ENCODE measurements around the gene TLE3. TPM values are rescaled to one million over a fixed set of nuclear protein-coding genes. Genes with fewer than 3 reads are reported as not detected.

Gene TLE3
- total RNA-seq, 2 experiments from 2014 or later, result 159 to 167 TPM

DNA sequence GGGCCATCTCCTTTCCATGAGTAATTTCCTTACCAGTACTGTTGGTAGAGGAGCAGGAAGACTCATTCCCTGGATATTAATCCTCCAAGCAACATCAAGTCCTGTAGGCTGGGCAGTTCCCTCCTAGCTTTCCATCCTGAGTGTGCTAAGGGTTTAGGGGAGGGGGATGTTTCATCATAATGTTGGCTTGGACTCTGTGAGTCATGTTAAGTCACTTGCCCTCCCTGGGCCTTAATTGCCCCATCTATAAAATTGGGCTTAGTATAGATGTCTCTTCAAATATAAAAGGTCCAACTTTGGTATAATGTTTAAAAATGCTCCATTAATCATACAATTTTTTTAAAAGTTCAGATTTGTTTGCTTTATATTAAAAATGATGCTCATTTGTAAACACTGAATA, 52.7 kb downstream of the TLE3 start:
- peaks cover 48% of the 10 kb centered on the region for H3K36me3 Mint-ChIP-seq (ENCODE audit: low read depth)
- H3K9me3 ChIP-seq (ENCODE audit: control insufficient read depth in 1 of 2, insufficient read depth in 1 of 2, low read length in 2 of 2), result no peaks in the 10 kb centered on the region
- ChIA-PET CTCF (interaction anchor here (0.7 kb wide), 1 partner anchor 56 kb away, joined by 3 read pairs; no protein-coding TSS in a partner anchor), POLR2A (interaction anchor here (1.7 kb wide), 1 partner anchor 50 kb away, joined by 4 read pairs; no protein-coding TSS in a partner anchor)
- no peaks in the 10 kb centered on the region for H3K27me3 ChIP-seq (ENCODE audit: control insufficient read depth in 1 of 2, insufficient read depth in 2 of 2, low read length in 2 of 2)
- H3K36me3 ChIP-seq (ENCODE audit: insufficient read depth, low read length), result peaks cover 19% of the 10 kb centered on the region
- DNase-seq (no peak), ATAC-seq (ENCODE audit: poor library complexity) (no peak)
- H3K27me3 Mint-ChIP-seq, result no peaks in the 10 kb centered on the region
- H3K4me1 Mint-ChIP-seq (ENCODE audit: low read depth), result no peaks in the 10 kb centered on the region
- H3K27ac Mint-ChIP-seq, result no peak overlapping the region
- H3K9me3 Mint-ChIP-seq, result no peaks in the 10 kb centered on the region
- no peak overlapping the region for H3K4me3 ChIP-seq (ENCODE audit: low read length)
- H3K4me3 Mint-ChIP-seq, result no peak overlapping the region
- H3K27ac ChIP-seq (ENCODE audit: low read depth in 1 of 2, low read length in 2 of 2), result no peak overlapping the region
- intact Hi-C loops (cut with DNase I, micrococcal nuclease), result loop anchor here in 1 of 2 experiments (10.0 kb wide), 1 partner anchor 50 kb away; the partner anchor contains the start of gene TLE3
- TF ChIP-seq, protein P1, sequence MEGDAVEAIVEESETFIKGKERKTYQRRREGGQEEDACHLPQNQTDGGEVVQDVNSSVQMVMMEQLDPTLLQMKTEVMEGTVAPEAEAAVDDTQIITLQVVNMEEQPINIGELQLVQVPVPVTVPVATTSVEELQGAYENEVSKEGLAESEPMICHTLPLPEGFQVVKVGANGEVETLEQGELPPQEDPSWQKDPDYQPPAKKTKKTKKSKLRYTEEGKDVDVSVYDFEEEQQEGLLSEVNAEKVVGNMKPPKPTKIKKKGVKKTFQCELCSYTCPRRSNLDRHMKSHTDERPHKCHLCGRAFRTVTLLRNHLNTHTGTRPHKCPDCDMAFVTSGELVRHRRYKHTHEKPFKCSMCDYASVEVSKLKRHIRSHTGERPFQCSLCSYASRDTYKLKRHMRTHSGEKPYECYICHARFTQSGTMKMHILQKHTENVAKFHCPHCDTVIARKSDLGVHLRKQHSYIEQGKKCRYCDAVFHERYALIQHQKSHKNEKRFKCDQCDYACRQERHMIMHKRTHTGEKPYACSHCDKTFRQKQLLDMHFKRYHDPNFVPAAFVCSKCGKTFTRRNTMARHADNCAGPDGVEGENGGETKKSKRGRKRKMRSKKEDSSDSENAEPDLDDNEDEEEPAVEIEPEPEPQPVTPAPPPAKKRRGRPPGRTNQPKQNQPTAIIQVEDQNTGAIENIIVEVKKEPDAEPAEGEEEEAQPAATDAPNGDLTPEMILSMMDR (IDR thresholded peaks at IDR 0.05), result no peak
- H3K4me1 ChIP-seq (ENCODE audit: insufficient read depth, low read length), result no peaks in the 10 kb centered on the region

DNA sequence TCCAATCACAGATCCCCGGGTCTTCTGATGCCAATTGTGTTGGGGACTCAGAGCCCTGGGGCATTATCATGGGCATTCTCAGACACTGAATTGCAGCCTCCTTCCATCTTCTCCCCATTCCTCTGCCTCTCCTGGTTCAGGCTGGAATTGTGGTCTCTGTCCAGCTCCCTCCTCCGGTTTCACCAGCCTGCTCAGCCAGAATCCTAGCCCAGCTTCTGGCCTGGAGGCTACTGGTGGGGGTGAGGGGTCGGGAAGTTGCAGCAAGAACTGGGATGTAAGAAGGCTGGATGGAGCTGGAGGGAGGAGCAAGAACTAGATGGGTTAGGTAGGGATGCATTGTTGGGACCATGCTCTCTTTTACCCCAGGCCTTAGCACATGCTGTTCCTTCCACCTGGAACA, 53.5 kb downstream of the TLE3 start:
- H3K4me1 Mint-ChIP-seq (ENCODE audit: low read depth), result no peaks in the 10 kb centered on the region
- H3K9me3 Mint-ChIP-seq, result no peaks in the 10 kb centered on the region
- Histone ChIP-seq H3K27me3 (ENCODE audit: control insufficient read depth in 1 of 2, insufficient read depth in 2 of 2, low read length in 2 of 2) (no peaks in the 10 kb centered on the region), H3K36me3 (ENCODE audit: insufficient read depth, low read length) (peaks cover 10% of the 10 kb centered on the region), H3K27ac (ENCODE audit: low read depth in 1 of 2, low read length in 2 of 2) (no peak overlapping the region), H3K4me1 (ENCODE audit: insufficient read depth, low read length) (no peaks in the 10 kb centered on the region), H3K9me3 (ENCODE audit: control insufficient read depth in 1 of 2, insufficient read depth in 1 of 2, low read length in 2 of 2) (no peaks in the 10 kb centered on the region), H3K4me3 (ENCODE audit: low read length) (no peak overlapping the region)
- DNase-seq, result no peak
- ChIA-PET CTCF (interaction anchor here (0.6 to 0.7 kb wide), 2 partner anchors 57 to 93 kb away, joined by 3 to 4 read pairs; no protein-coding TSS in a partner anchor), POLR2A (interaction anchor here (1.7 kb wide), 1 partner anchor 50 kb away, joined by 4 read pairs; no protein-coding TSS in a partner anchor)
- no peak overlapping the region for H3K4me3 Mint-ChIP-seq
- TF ChIP-seq, protein P1 (IDR thresholded peaks at IDR 0.05), result no peak
- no peaks in the 10 kb centered on the region for H3K27me3 Mint-ChIP-seq
- peaks cover 39% of the 10 kb centered on the region for H3K36me3 Mint-ChIP-seq (ENCODE audit: low read depth)
- ATAC-seq (ENCODE audit: poor library complexity), result no peak
- intact Hi-C loops (cut with DNase I, micrococcal nuclease), result loop anchor here in 1 of 2 experiments (10.0 kb wide), 1 partner anchor 51 kb away; the partner anchor contains the start of gene TLE3
- no peak overlapping the region for H3K27ac Mint-ChIP-seq

DNA sequence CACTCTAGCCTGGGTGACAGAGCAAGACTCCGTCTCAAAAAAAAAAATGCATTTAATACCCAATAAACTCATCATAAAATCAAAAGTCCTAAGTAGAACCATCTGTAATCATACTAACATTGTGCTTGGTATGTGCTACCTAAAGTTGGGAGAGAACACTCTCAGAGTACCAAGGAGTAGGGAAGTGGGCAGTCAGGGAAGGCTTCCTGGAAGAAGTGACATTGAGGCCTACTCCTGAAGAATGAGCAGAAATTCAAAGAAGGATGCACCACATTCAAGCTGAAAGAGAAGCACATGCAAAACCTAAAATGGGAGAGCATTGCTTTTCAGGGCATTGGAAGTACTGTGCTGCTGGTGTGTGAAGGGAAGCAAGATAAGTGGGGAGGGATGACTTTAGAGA, 54.1 kb downstream of the TLE3 start:
- Mint-ChIP-seq H3K27ac (no peak overlapping the region), H3K4me3 (no peak overlapping the region), H3K36me3 (ENCODE audit: low read depth) (peaks cover 35% of the 10 kb centered on the region), H3K4me1 (ENCODE audit: low read depth) (no peaks in the 10 kb centered on the region), H3K9me3 (no peaks in the 10 kb centered on the region), H3K27me3 (no peaks in the 10 kb centered on the region)
- Histone ChIP-seq H3K36me3 (ENCODE audit: insufficient read depth, low read length) (peaks cover 4% of the 10 kb centered on the region), H3K27me3 (ENCODE audit: control insufficient read depth in 1 of 2, insufficient read depth in 2 of 2, low read length in 2 of 2) (no peaks in the 10 kb centered on the region), H3K9me3 (ENCODE audit: control insufficient read depth in 1 of 2, insufficient read depth in 1 of 2, low read length in 2 of 2) (no peaks in the 10 kb centered on the region), H3K27ac (ENCODE audit: low read depth in 1 of 2, low read length in 2 of 2) (no peak overlapping the region), H3K4me3 (ENCODE audit: low read length) (no peak overlapping the region), H3K4me1 (ENCODE audit: insufficient read depth, low read length) (no peaks in the 10 kb centered on the region)
- POLR2A ChIA-PET, result no interaction called here
- TF ChIP-seq, protein P1 (IDR thresholded peaks at IDR 0.05), result no peak
- ATAC-seq (ENCODE audit: poor library complexity) (no peak), DNase-seq (no peak)
- intact Hi-C loops (cut with DNase I, micrococcal nuclease), result loop anchor here in 1 of 2 experiments (10.0 kb wide), 1 partner anchor 51 kb away; the partner anchor contains the start of gene TLE3
- CTCF ChIA-PET, result interaction anchor here (0.6 kb wide), 1 partner anchor 94 kb away, joined by 4 read pairs; no protein-coding TSS in a partner anchor
